C4-2B (cell line): ENCODE results near the gene PCP4.

ENCODE experiments used
- H3K27ac ChIP-seq: fragments of 450-650 bp; 2 replicates; pipeline ENCODE4 v1.5.1; 2017
- ZFX ChIP-seq: fragments of 450-650 bp; IDR thresholded peaks from 2 replicates; pipeline ENCODE4 v1.6.1; 2017
- TF ChIP-seq, protein P1 (sequence below): fragments of 450-650 bp; conservative IDR thresholded peaks from 2 replicates; pipeline ENCODE4 v1.5.1; 2017; ENCODE audit warnings: mild to moderate bottlenecking

The PCP4 gene

DNA sequence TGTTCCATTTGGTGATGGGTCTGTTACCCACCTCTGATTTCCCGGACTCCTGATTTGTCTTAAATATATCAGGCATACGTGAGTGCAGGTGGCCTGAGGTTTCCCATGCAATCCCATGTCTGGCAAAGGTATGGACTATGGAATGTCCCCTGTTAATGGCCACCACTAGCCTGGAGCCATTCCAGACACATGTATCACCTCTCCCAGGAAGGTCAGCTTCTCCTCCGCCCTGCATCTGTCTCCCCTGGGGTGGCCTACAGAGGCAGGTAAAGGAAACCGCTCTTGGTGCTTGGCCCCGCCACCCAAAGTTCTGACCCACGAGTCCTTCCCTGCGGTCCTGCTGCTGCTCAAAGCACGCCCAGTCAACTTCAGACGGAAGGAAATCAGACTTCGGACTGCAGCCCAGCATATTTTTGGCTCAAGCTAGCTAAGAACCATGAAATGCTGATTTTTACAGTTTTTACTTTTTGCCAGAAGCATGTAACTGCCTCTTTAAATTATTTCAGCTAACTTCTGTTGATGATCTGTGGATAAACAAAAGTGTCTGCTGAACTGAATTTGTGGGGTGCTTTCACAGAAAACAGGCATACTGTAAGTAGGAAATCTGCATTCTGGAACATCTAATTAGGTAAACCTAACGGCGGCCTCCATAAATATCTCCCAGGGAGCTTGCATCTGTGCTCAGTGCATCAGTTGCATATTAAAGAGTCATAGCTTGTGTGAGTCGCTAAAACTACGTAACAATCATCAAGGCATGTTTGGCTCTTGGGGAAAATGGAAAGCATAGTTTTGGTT, 105.9 kb downstream of the PCP4 start:
- TF ChIP-seq, protein P1, sequence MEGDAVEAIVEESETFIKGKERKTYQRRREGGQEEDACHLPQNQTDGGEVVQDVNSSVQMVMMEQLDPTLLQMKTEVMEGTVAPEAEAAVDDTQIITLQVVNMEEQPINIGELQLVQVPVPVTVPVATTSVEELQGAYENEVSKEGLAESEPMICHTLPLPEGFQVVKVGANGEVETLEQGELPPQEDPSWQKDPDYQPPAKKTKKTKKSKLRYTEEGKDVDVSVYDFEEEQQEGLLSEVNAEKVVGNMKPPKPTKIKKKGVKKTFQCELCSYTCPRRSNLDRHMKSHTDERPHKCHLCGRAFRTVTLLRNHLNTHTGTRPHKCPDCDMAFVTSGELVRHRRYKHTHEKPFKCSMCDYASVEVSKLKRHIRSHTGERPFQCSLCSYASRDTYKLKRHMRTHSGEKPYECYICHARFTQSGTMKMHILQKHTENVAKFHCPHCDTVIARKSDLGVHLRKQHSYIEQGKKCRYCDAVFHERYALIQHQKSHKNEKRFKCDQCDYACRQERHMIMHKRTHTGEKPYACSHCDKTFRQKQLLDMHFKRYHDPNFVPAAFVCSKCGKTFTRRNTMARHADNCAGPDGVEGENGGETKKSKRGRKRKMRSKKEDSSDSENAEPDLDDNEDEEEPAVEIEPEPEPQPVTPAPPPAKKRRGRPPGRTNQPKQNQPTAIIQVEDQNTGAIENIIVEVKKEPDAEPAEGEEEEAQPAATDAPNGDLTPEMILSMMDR: no peak
- TF ChIP-seq ZFX: no peak
- no peak overlapping the region for H3K27ac ChIP-seq

DNA sequence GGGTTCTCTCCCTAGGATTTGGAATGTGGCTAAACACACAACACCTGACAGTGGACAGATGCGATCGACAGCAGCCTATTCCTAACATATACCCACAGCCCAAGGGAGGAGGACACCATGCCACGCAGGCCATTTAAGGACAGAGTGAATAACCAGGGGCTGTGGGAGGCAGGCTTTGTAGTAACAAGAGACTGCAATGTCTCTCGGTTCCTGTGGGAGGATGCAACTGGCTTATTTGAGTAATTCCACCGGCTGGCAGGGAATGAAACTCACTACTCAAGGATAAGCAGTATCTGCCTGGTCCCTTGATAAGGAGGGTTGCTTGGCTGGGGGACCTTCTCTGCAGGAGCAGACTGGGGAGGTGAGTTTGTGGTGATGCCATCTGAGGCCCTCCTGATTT, 109.6 kb downstream of the PCP4 start:
- no peak overlapping the region for H3K27ac ChIP-seq
- TF ChIP-seq, protein P1: no peak
- TF ChIP-seq ZFX: no peak
